Esophagus (tissue), 2 donors: Measurements from ENCODE around the gene PTPN3. TPM values are rescaled to one million over a fixed set of nuclear protein-coding genes. Genes with fewer than 3 reads are reported as not detected.

Source experiments
- H3K27ac ChIP-seq, 2 donors: one replicate each; pipeline ENCODE4 v1.5.1; 2013; ENCODE audit warnings: low read depth in 2 of 2, mild to moderate bottlenecking in 2 of 2, inconsistent platforms in 1 of 2, low read length in 1 of 2, moderate library complexity in 1 of 2
- H3K27me3 ChIP-seq, 2 donors: one replicate each; pipeline ENCODE4 v1.6.1; 2013; ENCODE audit warnings: low read length in 2 of 2, control low read depth in 1 of 2, mild to moderate bottlenecking in 1 of 2; ENCODE audit not compliant: insufficient read depth in 2 of 2, control insufficient read depth in 1 of 2
- H3K36me3 ChIP-seq, 2 donors: one replicate each; pipeline ENCODE4 v1.6.1; 2013; ENCODE audit warnings: low read length in 1 of 2; ENCODE audit not compliant: control insufficient read depth in 2 of 2, insufficient read depth in 2 of 2
- H3K4me1 ChIP-seq, 2 donors: one replicate each; pipeline ENCODE4 v1.6.1; 2013; ENCODE audit warnings: low read length in 1 of 2; ENCODE audit not compliant: control insufficient read depth in 2 of 2, insufficient read depth in 2 of 2
- H3K4me3 ChIP-seq, 2 donors: one replicate each; pipeline ENCODE4 v1.5.1; 2013; ENCODE audit warnings: low read length in 2 of 2, mild to moderate bottlenecking in 2 of 2, low read depth in 1 of 2, moderate library complexity in 1 of 2
- H3K9me3 ChIP-seq, 2 donors: one replicate each; pipeline ENCODE4 v1.6.1; 2013; ENCODE audit warnings: mild to moderate bottlenecking in 2 of 2, low read depth in 1 of 2, low read length in 1 of 2, moderate library complexity in 1 of 2; ENCODE audit not compliant: control insufficient read depth in 2 of 2, insufficient read depth in 1 of 2
- WGBS, 2 donors: extraction: QIAGEN DNeasy Blood & Tissue Kit; methylation state at CpG; one replicate each; pipeline ENCODE4 v1.1.7; 2013; 5-methylcytosine and 5-hydroxymethylcytosine counted together
- polyA plus RNA-seq, 2 donors: library from polyadenylated mRNA; stranded (reverse); fragments of 200-250 nt; gene quantifications; one replicate each; pipeline ENCODE4 v1.2.3, GENCODE V29; 2013
- donor health status: healthy with polysubstance abuse.
- donor health status: Bipolar disorder and iron deficiency.

The PTPN3 gene
- polyA plus RNA-seq, 2 donors, result 14.7 to 29.2 TPM

DNA sequence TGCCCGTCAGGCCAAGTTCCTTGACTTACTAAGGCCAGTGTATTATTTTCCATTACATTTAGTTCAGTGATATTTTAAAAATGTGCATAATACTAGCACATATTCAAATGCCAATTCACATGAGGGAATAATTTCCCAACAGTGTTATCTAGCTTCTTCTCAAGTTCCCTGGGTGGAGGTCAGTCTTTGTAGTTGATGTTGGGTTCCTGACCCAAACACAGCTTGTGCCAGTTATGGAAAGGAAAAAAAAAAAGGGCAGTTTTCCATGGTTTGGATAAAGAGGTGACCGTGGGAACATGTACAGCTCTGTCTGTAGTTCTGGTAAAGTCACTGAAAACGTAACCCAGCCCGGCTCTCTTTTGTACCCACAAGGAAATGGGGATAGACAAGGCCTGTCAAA is 11.5 kb upstream of the PTPN3 start:
- H3K4me1 ChIP-seq, result no peaks in the 10 kb centered on the region
- no peaks in the 10 kb centered on the region for H3K27me3 ChIP-seq
- no peak overlapping the region for H3K4me3 ChIP-seq
- whole genome bisulfite sequencing, 2 donors, result 52 to 54% methylated on average over 4 of the region's 4 CpGs
- no peaks in the 10 kb centered on the region for H3K9me3 ChIP-seq
- no peaks in the 10 kb centered on the region for H3K36me3 ChIP-seq
- no peak overlapping the region for H3K27ac ChIP-seq

DNA sequence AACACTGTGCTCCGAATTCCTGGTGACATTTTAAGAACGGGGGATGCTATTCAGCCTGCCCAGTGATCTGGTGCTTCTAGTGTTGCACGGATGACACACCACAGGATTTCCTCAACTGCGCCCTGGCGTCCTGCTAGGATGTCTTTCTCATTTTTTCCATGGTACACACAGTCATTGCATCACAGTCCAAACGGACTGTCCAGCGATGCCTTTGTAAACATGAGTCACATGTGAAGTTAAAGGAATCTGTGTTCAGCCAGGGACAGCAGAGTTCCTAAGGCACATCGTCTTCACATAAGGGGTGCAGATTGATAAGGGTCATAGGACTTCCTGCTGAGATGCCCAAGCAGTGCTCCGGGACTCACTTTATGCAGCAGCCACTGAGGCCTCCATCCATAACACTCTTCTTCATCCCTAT is 9.3 kb upstream of the PTPN3 start:
- Histone ChIP-seq H3K9me3 (no peaks in the 10 kb centered on the region), H3K27ac (no peak overlapping the region), H3K4me3 (no peak overlapping the region), H3K27me3 (no peaks in the 10 kb centered on the region), H3K4me1 (no peaks in the 10 kb centered on the region), H3K36me3 (no peaks in the 10 kb centered on the region)
- 66 to 71% methylated on average over 9 of the region's 9 CpGs for WGBS, 2 donors

DNA sequence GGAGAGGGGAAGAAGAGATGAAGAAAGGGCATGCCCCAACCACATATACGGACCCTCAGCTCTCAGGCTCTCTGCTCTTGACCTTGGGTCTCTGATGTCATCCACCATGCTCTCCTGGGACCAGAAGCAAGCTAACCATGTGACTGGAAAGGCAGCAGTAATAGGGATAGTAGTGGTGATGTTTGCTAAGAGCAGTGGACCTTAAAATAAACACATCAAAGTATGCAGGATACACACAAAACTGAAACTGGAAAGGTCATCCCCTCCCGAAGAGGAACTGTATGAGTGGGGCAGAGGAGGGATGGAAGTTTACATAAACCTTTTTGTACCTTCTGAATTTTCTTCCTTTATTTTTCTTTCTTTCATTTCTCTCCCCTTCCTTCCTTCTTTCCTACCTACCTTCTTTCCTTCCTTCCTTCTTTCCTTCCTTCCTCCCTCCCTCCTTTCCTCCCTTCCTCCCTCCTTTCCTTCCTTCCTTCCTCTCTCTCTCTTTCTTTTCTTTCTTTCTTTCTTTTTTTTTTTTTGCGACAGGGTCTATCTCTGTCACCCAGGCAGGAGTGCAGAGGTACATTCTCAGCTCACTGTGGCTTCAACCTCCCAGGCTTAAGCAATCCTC is 8.1 kb upstream of the PTPN3 start:
- Histone ChIP-seq H3K4me1 (no peaks in the 10 kb centered on the region), H3K36me3 (no peaks in the 10 kb centered on the region), H3K9me3 (no peaks in the 10 kb centered on the region), H3K27ac (no peak overlapping the region), H3K4me3 (no peak overlapping the region), H3K27me3 (no peaks in the 10 kb centered on the region)
- WGBS, 2 donors, result 62 to 67% methylated on average over 3 of the region's 3 CpGs

DNA sequence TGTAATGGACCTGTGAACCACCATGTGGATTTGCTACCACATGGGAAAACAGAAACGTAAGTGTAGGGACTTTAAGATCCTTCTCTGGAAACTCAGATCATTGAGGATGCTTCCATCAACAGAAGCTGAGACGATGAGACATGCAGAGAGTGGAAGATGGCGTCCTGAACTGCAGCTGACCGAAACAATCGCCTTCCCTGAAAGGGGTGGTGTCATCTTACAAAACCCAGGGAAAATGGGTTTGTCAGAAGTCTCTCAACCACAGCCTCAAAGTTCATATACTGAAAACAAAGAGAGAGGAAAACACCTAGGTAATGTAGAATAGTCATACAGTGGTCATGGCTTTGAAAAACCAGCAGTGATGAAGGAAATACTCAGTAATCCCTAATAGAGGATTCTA is 6.6 kb upstream of the PTPN3 start:
- WGBS, 2 donors, result 76 to 80% methylated on average over 5 of the region's 5 CpGs
- no peaks in the 10 kb centered on the region for H3K4me1 ChIP-seq
- H3K27me3 ChIP-seq, result no peaks in the 10 kb centered on the region
- H3K27ac ChIP-seq, result no peak overlapping the region
- H3K4me3 ChIP-seq, result no peak overlapping the region
- no peaks in the 10 kb centered on the region for H3K36me3 ChIP-seq
- no peaks in the 10 kb centered on the region for H3K9me3 ChIP-seq

DNA sequence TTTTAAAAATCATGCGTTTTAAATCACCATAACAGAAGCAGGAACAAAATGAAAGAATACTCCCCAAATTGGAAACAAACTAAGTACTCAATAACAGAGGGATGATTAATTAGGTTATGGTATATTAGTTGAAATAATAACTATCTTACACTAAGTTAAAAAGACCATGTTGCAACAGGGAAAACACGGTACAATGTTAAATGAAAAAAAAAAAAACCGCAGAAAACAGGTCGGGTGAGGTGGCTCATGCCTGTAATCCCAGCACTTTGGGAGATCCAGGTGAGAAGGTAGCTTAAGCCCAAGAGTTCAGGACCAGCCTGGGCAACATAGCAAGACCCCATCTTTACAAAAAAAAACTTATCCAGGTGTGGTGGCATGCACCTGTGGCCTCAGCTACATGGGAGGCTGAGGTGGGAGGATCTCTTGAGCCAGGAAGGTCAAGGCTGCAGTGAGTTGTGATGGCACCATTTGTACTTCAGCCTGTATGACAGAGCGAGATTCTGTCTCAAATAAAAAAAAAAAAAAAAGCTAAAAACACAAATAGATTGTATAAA is 2.4 kb upstream of the PTPN3 start:
- WGBS, 2 donors, result 45 to 57% methylated on average over 5 of the region's 5 CpGs
- Histone ChIP-seq H3K4me3 (no peak overlapping the region), H3K36me3 (no peaks in the 10 kb centered on the region), H3K27me3 (no peaks in the 10 kb centered on the region), H3K9me3 (no peaks in the 10 kb centered on the region), H3K27ac (peak overlapping the region in 1 of 2 donors; percentile 54), H3K4me1 (peaks cover 3% of the 10 kb centered on the region in 2 donors)

DNA sequence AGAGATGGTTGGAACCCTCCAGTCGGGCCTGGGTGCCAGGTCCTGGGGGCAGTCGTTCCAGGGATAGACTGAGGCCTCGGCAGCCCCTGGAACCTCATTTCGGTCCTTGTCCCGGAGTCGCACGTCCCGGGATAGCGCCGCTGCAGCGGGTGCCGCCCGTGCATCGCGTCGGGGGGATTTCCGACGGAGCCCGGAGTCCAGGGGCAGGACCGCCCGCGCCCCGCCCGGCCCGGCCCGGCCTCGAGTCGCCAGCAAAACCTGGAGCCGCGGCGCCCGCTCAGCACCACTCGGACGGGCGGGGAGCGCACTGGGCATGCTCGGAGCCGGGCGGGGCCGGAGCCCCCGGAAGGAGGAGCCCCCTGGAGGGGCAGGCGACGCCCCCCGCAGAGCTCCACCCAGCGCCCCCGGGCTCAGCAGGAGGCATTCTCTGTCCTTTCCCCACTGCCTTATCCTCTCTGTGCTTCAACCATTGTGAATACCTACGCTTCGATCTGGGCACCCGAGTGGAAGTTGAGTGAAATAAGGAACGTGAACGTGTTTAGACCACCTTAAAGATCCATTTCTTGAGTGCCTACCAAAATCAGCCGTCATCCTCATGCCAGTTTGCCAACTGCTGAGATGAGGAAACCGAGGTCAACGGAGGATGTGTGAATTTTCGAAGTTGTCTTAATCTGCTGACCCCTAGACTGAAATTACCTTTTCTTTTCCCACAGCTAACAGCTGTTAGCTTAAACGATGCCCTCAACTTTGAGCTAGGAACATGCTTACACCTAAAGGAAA is 1.7 kb upstream of the PTPN3 start:
- Histone ChIP-seq H3K27ac (peak overlapping the region; percentile 54 to 85), H3K9me3 (no peaks in the 10 kb centered on the region), H3K4me1 (peaks cover 3% of the 10 kb centered on the region in 2 donors), H3K27me3 (no peaks in the 10 kb centered on the region), H3K4me3 (peak overlapping the region; percentile 56 to 73), H3K36me3 (no peaks in the 10 kb centered on the region)
- WGBS, 2 donors, result 4% methylated on average over 27 to 56 of the region's 56 CpGs

DNA sequence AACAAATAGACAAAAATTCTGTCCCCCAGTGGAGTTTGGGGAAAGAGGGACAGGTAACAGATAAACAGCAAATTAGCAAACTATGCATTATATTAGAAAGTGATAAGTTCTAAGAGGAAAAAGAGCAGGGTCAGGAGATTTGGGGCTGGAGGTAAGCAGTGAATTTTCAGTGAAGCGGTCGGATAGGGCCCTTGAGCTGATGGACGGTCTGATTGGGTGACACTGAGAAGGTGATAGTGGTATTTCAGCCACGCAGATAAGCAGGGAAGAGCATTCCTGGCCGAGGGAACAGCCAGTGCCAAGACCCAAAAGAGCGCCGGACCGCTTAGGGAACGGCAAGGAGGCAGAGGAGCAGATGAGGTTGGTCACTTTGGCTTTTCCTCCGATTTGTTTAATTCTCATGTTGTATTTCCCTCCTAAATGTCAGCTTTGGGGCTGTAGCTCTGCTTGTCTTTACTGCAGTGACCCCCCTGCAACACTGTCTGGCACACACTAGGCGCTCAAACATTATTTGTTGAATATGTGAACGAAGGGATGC is 1.1 kb upstream of the PTPN3 start:
- Histone ChIP-seq H3K36me3 (peaks cover 0 to 4% of the 10 kb centered on the region in 2 donors), H3K4me3 (peak overlapping the region; percentile 56 to 73), H3K27ac (peak overlapping the region; percentile 54 to 85), H3K27me3 (no peaks in the 10 kb centered on the region), H3K9me3 (no peaks in the 10 kb centered on the region), H3K4me1 (peaks cover 3% of the 10 kb centered on the region in 2 donors)
- 26% methylated on average over 12 of the region's 12 CpGs for WGBS, 2 donors

DNA sequence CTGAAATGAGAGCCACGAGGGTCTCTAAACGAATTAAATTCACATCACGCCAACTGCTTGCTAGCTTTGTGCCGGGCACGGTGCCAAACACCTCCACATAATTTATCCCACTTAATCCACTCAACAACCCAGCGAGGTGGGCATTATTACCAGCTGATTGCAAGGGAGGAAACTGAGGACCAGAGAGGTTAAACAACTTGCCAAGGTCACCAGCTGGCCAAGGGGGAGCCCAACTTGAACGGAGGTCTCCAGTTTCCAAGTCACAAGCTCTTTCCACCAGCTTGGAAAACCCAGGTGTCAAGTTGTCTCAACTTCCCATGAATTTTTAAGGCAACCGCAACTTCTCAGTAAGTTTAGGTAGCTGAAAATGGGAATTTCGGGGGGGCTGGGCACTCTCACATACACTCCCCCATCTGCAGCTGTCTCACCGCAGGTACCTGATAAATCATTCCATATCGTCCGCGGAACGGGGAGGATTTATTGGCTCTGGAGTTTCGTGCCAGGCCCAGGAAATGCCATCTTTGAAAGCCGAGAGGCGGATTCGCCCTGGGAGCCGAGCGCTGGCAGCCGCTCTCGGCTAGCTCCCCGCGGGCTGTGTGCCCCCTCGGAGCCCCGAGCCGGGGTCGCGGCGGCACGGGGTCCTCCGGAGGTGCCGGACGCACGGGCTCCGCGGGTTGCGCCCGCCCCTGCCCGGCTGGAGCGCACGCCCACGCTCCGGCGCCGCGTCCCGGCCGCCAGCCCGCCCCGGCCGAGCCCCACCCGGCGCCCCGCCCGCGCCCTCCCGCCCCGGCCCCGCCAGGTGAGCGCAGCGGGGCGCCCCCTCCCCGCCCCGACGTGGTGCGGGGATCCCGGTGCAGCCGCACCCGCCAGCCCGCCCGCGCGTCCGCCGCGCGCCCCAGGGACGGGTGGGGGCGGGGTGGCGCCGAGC is 617 bp downstream of the PTPN3 start:
- no peaks in the 10 kb centered on the region for H3K27me3 ChIP-seq

DNA sequence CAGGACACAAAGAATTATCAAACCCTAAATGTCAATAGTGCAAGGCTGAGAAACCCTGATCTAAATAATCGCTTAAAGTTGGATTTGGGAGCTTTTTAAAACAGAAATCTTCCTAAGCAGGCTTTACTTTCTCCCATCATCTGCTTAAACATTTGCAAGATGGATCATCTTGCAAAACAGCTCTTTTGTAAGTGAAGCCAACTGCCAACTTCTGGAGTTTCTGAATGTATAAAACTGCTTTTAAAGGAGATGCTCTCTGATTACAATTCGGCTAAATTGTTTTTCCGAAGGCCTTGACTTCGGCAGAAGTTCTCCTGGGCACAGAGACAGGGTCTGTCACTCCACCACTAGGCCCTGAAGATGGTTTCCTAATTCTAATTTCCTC is 1.3 kb downstream of the PTPN3 start:
- peaks cover 3% of the 10 kb centered on the region in 2 donors for H3K4me1 ChIP-seq
- no peaks in the 10 kb centered on the region for H3K27me3 ChIP-seq
- no peaks in the 10 kb centered on the region for H3K9me3 ChIP-seq
- 49 to 65% methylated on average over 4 of the region's 4 CpGs for WGBS, 2 donors
- H3K4me3 ChIP-seq, result peak overlapping the region; percentile 73 to 80
- peaks cover 0 to 9% of the 10 kb centered on the region in 2 donors for H3K36me3 ChIP-seq
- H3K27ac ChIP-seq, result no peak overlapping the region

More for the DNA sequence above, 617 bp downstream of the PTPN3 start:
- Histone ChIP-seq H3K9me3 (no peaks in the 10 kb centered on the region), H3K27ac (peak overlapping the region; percentile 57 to 82), H3K36me3 (peaks cover 0 to 9% of the 10 kb centered on the region in 2 donors), H3K4me1 (peaks cover 3% of the 10 kb centered on the region in 2 donors), H3K4me3 (peak overlapping the region; percentile 73 to 80)
- 3 to 4% methylated on average over 76 to 82 of the region's 82 CpGs for WGBS, 2 donors
